ENCODE measurements around the gene NCOA5. TPM values are rescaled to one million over a fixed set of nuclear protein-coding genes. Genes with fewer than 3 reads are reported as not detected.

The NCOA5 gene
- total and polyA plus RNA-seq, 2 experiments from 2014 or later, result 14.3 to 20.4 TPM

DNA sequence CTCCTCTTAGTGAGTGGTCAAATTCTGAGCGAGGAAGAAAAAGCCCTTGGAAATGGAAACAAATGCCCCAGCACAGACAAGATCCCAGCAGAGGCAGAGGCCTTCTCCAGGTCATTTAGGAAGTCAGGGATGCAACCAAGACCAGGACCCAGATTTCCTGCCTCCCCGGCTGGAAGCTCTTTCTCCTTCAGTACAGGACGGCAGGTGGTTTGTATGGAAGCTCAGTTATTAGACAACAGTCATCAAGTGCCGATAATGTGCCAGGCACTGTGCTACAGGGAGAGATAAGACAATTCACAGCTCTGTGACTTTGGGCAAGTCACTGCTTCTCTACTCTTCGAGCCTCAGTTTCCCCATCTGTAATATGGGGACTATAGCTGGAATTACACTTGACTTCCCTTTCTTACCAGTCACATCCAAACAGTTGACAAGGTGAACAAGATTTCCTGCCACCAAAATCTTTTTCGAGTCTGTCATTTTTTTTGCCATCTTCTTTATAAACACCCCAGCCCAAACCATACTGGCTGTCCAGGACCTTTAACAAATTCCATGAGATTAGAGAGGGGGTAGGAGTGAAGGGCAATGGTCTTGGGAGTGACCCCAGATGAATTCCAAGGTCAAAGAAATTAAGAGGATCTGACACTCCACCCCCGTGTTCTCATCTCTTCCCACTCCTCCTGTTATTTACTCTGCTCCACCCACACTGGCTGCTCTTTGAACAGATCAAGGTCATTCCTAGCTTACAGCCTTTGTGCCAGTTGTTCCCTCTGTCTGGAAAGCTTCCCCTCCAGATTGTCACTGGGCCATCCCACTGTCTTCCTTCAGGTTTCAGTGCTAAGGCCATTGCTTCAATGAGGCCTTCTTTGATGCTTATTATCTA, 75.0 kb downstream of the NCOA5 start:
- H3K36me3 ChIP-seq, result no peaks in the 10 kb centered on the region
- H3K27ac ChIP-seq, result no peak overlapping the region
- H3K9me3 ChIP-seq (ENCODE audit: low read depth), result no peaks in the 10 kb centered on the region
- no peak for DNase-seq (ENCODE audit: low read depth in 1 of 2, low spot score in 1 of 2)
- TF ChIP-seq, protein P1, sequence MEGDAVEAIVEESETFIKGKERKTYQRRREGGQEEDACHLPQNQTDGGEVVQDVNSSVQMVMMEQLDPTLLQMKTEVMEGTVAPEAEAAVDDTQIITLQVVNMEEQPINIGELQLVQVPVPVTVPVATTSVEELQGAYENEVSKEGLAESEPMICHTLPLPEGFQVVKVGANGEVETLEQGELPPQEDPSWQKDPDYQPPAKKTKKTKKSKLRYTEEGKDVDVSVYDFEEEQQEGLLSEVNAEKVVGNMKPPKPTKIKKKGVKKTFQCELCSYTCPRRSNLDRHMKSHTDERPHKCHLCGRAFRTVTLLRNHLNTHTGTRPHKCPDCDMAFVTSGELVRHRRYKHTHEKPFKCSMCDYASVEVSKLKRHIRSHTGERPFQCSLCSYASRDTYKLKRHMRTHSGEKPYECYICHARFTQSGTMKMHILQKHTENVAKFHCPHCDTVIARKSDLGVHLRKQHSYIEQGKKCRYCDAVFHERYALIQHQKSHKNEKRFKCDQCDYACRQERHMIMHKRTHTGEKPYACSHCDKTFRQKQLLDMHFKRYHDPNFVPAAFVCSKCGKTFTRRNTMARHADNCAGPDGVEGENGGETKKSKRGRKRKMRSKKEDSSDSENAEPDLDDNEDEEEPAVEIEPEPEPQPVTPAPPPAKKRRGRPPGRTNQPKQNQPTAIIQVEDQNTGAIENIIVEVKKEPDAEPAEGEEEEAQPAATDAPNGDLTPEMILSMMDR (IDR thresholded peaks at IDR 0.05; ENCODE audit: low read depth, low read length), result no peak
- no peaks in the 10 kb centered on the region for H3K27me3 ChIP-seq
- H3K4me3 ChIP-seq, result no peak overlapping the region
- H3K4me1 ChIP-seq (ENCODE audit: low read depth), result no peaks in the 10 kb centered on the region

DNA sequence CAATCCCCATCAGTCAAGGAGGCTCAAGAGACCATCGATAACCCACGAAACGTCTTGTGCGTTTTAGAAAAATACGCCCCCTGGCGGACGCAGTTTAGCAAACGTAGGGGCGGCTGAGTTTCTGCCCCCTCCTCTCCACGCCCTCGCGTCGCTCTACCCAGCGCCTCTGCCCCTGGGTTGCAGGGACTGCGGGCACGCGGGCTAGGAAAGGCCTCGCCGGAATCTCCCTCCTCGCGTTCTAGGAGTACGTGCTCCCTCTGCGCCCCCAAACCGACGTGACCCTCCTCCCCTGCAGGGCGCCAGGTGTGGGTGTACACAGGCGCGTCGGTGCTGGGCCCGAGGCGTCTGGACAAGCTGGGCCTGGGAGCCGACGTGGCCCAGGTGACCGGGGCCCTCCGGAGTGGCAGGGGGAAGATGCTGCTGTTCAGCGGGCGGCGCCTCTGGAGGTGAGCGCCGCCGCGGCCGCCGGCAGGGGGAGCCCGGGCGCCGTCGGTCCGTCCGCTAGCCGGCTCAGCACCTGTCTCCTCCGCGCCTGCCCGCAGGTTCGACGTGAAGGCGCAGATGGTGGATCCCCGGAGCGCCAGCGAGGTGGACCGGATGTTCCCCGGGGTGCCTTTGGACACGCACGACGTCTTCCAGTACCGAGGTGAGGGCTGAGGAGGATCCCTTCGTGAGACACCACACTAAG, 75.8 kb downstream of the NCOA5 start:
- Histone ChIP-seq H3K4me3 (no peak overlapping the region), H3K27me3 (no peaks in the 10 kb centered on the region), H3K27ac (no peak overlapping the region)

DNA sequence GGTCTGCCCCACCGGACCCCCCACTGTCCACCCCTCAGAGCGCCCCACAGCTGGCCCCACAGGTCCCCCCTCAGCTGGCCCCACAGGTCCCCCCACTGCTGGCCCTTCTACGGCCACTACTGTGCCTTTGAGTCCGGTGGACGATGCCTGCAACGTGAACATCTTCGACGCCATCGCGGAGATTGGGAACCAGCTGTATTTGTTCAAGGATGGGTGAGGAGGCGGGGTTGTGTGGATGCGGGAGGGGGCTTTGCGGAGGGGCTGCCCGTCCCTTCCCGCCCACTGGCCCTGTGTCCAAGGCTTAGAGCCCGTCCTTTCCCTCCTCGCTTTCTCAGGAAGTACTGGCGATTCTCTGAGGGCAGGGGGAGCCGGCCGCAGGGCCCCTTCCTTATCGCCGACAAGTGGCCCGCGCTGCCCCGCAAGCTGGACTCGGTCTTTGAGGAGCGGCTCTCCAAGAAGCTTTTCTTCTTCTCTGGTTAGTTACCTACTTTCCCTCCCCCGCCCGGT, 76.4 kb downstream of the NCOA5 start:
- H3K4me3 ChIP-seq, result no peak overlapping the region

More for the DNA sequence above, 75.8 kb downstream of the NCOA5 start:
- peak; percentile 52 to 69 for DNase-seq (ENCODE audit: low read depth in 1 of 2, low spot score in 1 of 2)
- TF ChIP-seq, protein P1 (IDR thresholded peaks at IDR 0.05; ENCODE audit: low read depth, low read length), result peak; percentile 70
- Histone ChIP-seq H3K4me1 (ENCODE audit: low read depth) (no peaks in the 10 kb centered on the region), H3K9me3 (ENCODE audit: low read depth) (no peaks in the 10 kb centered on the region), H3K36me3 (no peaks in the 10 kb centered on the region)

DNA sequence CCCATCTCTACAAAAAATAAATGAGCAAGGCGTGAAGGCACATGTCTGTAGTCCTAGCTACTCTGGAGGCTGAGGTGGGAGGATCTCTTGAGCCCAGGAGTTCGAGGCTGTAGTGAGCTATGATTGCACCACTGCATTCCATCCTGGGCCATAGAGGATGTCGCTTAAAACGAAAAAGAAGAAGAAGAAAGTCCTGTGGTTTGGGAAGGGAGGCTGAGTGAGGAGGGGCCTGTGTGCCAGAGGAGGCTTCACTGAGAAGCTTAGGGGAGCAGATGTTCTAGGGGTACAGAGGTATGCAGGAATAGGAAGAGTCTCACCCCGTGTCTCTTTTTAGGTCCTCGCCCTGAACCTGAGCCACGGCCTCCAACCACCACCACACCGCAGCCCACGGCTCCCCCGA, 76.8 kb downstream of the NCOA5 start:
- no peak for DNase-seq (ENCODE audit: low read depth in 1 of 2, low spot score in 1 of 2)
- Histone ChIP-seq H3K4me1 (ENCODE audit: low read depth) (no peaks in the 10 kb centered on the region), H3K36me3 (no peaks in the 10 kb centered on the region), H3K27me3 (no peaks in the 10 kb centered on the region), H3K9me3 (ENCODE audit: low read depth) (no peaks in the 10 kb centered on the region), H3K27ac (no peak overlapping the region), H3K4me3 (no peak overlapping the region)
- TF ChIP-seq, protein P1 (IDR thresholded peaks at IDR 0.05; ENCODE audit: low read depth, low read length), result no peak

More for the DNA sequence above, 76.4 kb downstream of the NCOA5 start:
- no peak for DNase-seq (ENCODE audit: low read depth in 1 of 2, low spot score in 1 of 2)
- Histone ChIP-seq H3K27ac (no peak overlapping the region), H3K9me3 (ENCODE audit: low read depth) (no peaks in the 10 kb centered on the region), H3K27me3 (no peaks in the 10 kb centered on the region), H3K4me1 (ENCODE audit: low read depth) (no peaks in the 10 kb centered on the region), H3K36me3 (no peaks in the 10 kb centered on the region)
- TF ChIP-seq, protein P1 (IDR thresholded peaks at IDR 0.05; ENCODE audit: low read depth, low read length), result no peak

DNA sequence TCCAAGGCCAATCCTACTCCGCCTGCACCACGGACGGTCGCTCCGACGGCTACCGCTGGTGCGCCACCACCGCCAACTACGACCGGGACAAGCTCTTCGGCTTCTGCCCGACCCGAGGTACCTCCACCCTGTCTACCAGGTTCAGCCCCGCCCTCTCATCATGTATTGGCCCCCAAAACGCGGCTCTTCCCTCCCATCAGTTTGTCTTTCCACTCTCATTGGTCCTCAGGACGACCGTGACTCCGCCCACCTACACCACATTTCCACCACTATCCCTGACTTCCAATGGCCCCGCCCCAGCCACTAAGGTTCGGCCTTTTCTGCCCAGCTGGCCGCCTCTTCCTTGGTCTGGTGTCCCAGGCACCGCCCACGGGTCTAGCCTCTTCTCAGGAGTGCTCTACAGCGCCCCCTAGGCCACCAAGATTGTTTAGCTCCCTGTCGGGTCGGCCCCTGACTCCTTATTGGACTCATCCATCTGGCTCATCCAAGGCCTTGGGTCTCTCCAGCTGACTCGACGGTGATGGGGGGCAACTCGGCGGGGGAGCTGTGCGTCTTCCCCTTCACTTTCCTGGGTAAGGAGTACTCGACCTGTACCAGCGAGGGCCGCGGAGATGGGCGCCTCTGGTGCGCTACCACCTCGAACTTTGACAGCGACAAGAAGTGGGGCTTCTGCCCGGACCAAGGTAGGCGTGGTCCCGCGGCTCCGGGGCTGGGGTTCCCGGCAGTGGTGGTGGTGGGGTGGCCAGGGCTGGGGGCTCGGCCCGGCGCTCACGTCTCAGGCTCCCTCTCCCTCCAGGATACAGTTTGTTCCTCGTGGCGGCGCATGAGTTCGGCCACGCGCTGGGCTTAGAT, 77.9 kb downstream of the NCOA5 start:
- H3K9me3 ChIP-seq (ENCODE audit: low read depth), result no peaks in the 10 kb centered on the region
- DNase-seq (ENCODE audit: low read depth in 1 of 2, low spot score in 1 of 2), result peak in 1 of 2 donors; percentile 50
- H3K36me3 ChIP-seq, result no peaks in the 10 kb centered on the region
- TF ChIP-seq, protein P1 (IDR thresholded peaks at IDR 0.05; ENCODE audit: low read depth, low read length), result peak; percentile 23
- no peak overlapping the region for H3K4me3 ChIP-seq
- H3K4me1 ChIP-seq (ENCODE audit: low read depth), result no peaks in the 10 kb centered on the region
- H3K27ac ChIP-seq, result no peak overlapping the region
- no peaks in the 10 kb centered on the region for H3K27me3 ChIP-seq
